H9 (cell line): ENCODE data around the gene WBP1L. TPM values are rescaled to one million over a fixed set of nuclear protein-coding genes. Genes with fewer than 3 reads are reported as not detected.

ENCODE experiments used
- DNase-seq: peaks from one replicate; pipeline ENCODE4 v3.0.0-alpha.2; 2017
- H2AFZ ChIP-seq: one replicate; pipeline ENCODE4 v1.6.1; 2013; ENCODE audit warnings: mild to moderate bottlenecking, low read length, control low read depth, moderate library complexity
- H2AK5ac ChIP-seq: 2 replicates; pipeline ENCODE4 v1.6.1; 2013; ENCODE audit warnings: low read length, control low read depth, mixed read lengths; ENCODE audit not compliant: insufficient read length
- H2BK120ac ChIP-seq: one replicate; pipeline ENCODE4 v1.6.1; 2013; ENCODE audit warnings: low read depth, mild to moderate bottlenecking, low read length, control low read depth, inconsistent platforms; ENCODE audit not compliant: poor library complexity, severe bottlenecking
- H2BK12ac ChIP-seq: 2 replicates; pipeline ENCODE4 v1.6.1; 2013; ENCODE audit warnings: low read length, control low read depth, mixed read lengths, low read depth; ENCODE audit not compliant: insufficient read length
- H2BK15ac ChIP-seq: 2 replicates; pipeline ENCODE4 v1.6.1; 2013; ENCODE audit warnings: low read depth, low read length, control low read depth
- H2BK20ac ChIP-seq: one replicate; pipeline ENCODE4 v1.6.1; 2013; ENCODE audit warnings: low read depth, mild to moderate bottlenecking, low read length, control low read depth, inconsistent platforms; ENCODE audit not compliant: poor library complexity, severe bottlenecking
- H2BK5ac ChIP-seq: 2 replicates; pipeline ENCODE4 v1.6.1; 2013; ENCODE audit warnings: low read length, control low read depth, mixed read lengths; ENCODE audit not compliant: insufficient read length
- H3K14ac ChIP-seq: 2 replicates; pipeline ENCODE4 v1.6.1; 2013; ENCODE audit warnings: low read length, control low read depth; ENCODE audit not compliant: insufficient read depth
- H3K18ac ChIP-seq: 2 replicates; pipeline ENCODE4 v1.6.1; 2013; ENCODE audit warnings: low read depth, mild to moderate bottlenecking, mixed read lengths, low read length, control low read depth; ENCODE audit not compliant: insufficient read length
- H3K23ac ChIP-seq: 2 replicates; pipeline ENCODE4 v1.6.1; 2013; ENCODE audit warnings: low read length, control low read depth, mixed read lengths, low read depth; ENCODE audit not compliant: insufficient read length
- H3K23me2 ChIP-seq: 2 replicates; pipeline ENCODE4 v1.6.1; 2013; ENCODE audit warnings: low read depth, mild to moderate bottlenecking, mixed read lengths, low read length, control low read depth; ENCODE audit not compliant: insufficient read length, poor library complexity, severe bottlenecking
- H3K27ac ChIP-seq: 2 replicates; pipeline ENCODE4 v1.5.1; 2013; ENCODE audit warnings: low read length, control low read depth, mixed read lengths, low read depth; ENCODE audit not compliant: insufficient read length
- H3K27me3 ChIP-seq: 2 replicates; pipeline ENCODE4 v1.6.1; 2013; ENCODE audit warnings: low read length, control low read depth, inconsistent platforms; ENCODE audit not compliant: insufficient read depth
- H3K4ac ChIP-seq: 2 replicates; pipeline ENCODE4 v1.6.1; 2013; ENCODE audit warnings: low read depth, mild to moderate bottlenecking, control low read depth, inconsistent platforms, low read length, moderate library complexity
- H3K4me1 ChIP-seq: 2 replicates; pipeline ENCODE4 v1.6.1; 2013; ENCODE audit warnings: low read length, control low read depth, inconsistent platforms; ENCODE audit not compliant: insufficient read depth
- H3K4me2 ChIP-seq: 2 replicates; pipeline ENCODE4 v1.6.1; 2013; ENCODE audit warnings: low read length, control low read depth, mixed read lengths; ENCODE audit not compliant: insufficient read length, insufficient read depth
- H3K56ac ChIP-seq: 2 replicates; pipeline ENCODE4 v1.6.1; 2013; ENCODE audit warnings: low read depth, mild to moderate bottlenecking, mixed read lengths, low read length, control low read depth; ENCODE audit not compliant: insufficient read length
- H3K79me1 ChIP-seq: 2 replicates; pipeline ENCODE4 v1.6.1; 2013; ENCODE audit warnings: low read depth, mild to moderate bottlenecking, moderate library complexity, low read length, control low read depth, inconsistent platforms; ENCODE audit not compliant: insufficient read depth, poor library complexity, severe bottlenecking
- H3K79me2 ChIP-seq: 2 replicates; pipeline ENCODE4 v1.6.1; 2013; ENCODE audit warnings: low read length, control low read depth, inconsistent platforms; ENCODE audit not compliant: insufficient read depth
- H3K9ac ChIP-seq: 2 replicates; pipeline ENCODE4 v1.6.1; 2013; ENCODE audit warnings: low read length, control low read depth, mixed read lengths; ENCODE audit not compliant: insufficient read length; ENCODE audit errors: extremely low read depth
- H3K9me3 ChIP-seq: one replicate; pipeline ENCODE4 v1.6.1; 2013; ENCODE audit warnings: low read depth, low read length, inconsistent platforms; ENCODE audit not compliant: control insufficient read depth
- H3T11ph ChIP-seq: one replicate; pipeline ENCODE4 v1.6.1; 2013; ENCODE audit warnings: mild to moderate bottlenecking, low read length, control low read depth, inconsistent platforms
- H4K20me1 ChIP-seq: one replicate; pipeline ENCODE4 v1.6.1; 2013; ENCODE audit not compliant: control insufficient read depth, insufficient read length, insufficient read depth
- H4K5ac ChIP-seq: 2 replicates; pipeline ENCODE4 v1.6.1; 2013; ENCODE audit warnings: low read depth, mild to moderate bottlenecking, mixed read lengths, low read length, control low read depth; ENCODE audit not compliant: insufficient read length
- H4K8ac ChIP-seq: replicated peaks from 2 replicates; pipeline ENCODE4 v1.6.1; 2013; ENCODE audit warnings: low read length, control low read depth, mixed read lengths, low read depth; ENCODE audit not compliant: insufficient read length
- H4K91ac ChIP-seq: 2 replicates; pipeline ENCODE4 v1.6.1; 2013; ENCODE audit warnings: low read depth, mild to moderate bottlenecking, moderate library complexity, mixed read lengths, low read length, control low read depth; ENCODE audit not compliant: insufficient read length
- H3K27ac Mint-ChIP-seq, 3 experiments: 2 replicates in 2 of 3; 3 replicates in 1 of 3; pipeline ENCODE4 v1.8.0; 2020 to 2021; ENCODE audit warnings: mixed read lengths in 3 of 3, mild to moderate bottlenecking in 1 of 3, moderate library complexity in 1 of 3
- H3K27me3 Mint-ChIP-seq: 2 replicates; pipeline ENCODE4 v1.8.0; 2021; ENCODE audit warnings: low read depth, mild to moderate bottlenecking, moderate library complexity, mixed read lengths
- H3K36me3 Mint-ChIP-seq, 3 experiments: 2 replicates in 2 of 3; 3 replicates in 1 of 3; pipeline ENCODE4 v1.8.0; 2020 to 2021; ENCODE audit warnings: low read depth in 3 of 3, mixed read lengths in 3 of 3; ENCODE audit not compliant: insufficient read depth in 1 of 3
- H3K4me1 Mint-ChIP-seq, 2 experiments: 2 replicates each; pipeline ENCODE4 v1.8.0; 2020; ENCODE audit warnings: mixed read lengths in 2 of 2
- H3K4me3 Mint-ChIP-seq, 2 experiments: 2 replicates in 1 of 2; 3 replicates in 1 of 2; pipeline ENCODE4 v1.8.0; 2020 to 2021; ENCODE audit warnings: mild to moderate bottlenecking in 2 of 2, mixed read lengths in 2 of 2, moderate library complexity in 1 of 2
- H3K9me3 Mint-ChIP-seq, 2 experiments: 2 replicates in 1 of 2; 3 replicates in 1 of 2; pipeline ENCODE4 v1.8.0; 2020; ENCODE audit warnings: mild to moderate bottlenecking in 2 of 2, mixed read lengths in 2 of 2, moderate library complexity in 1 of 2
- CTCF ChIP-seq: fragments of 200-600 bp; sonication (generic); conservative IDR thresholded peaks from 3 replicates; pipeline ENCODE4 v1.8.0; 2021; ENCODE audit warnings: antibody characterized with exemption, mild to moderate bottlenecking
- WGBS: extraction: QIAGEN DNeasy Blood & Tissue Kit; methylation state at CpG from one replicate; pipeline ENCODE4 v1.1.7; 2013; ENCODE audit warnings: missing lambda C conversion rate, low lambda C conversion rate, mixed read lengths; ENCODE audit not compliant: insufficient read length; ENCODE audit errors: extremely low coverage; 5-methylcytosine and 5-hydroxymethylcytosine counted together
- total RNA-seq: library from RNA; stranded (reverse); gene quantifications from 2 replicates; pipeline ENCODE4 v1.2.1, GENCODE V29; 2021

The WBP1L gene
- total RNA-seq, 1 experiment from 2014 or later = 23.8 TPM

- Histone ChIP-seq H2AFZ (no peak overlapping the region), H3K4ac (no peak overlapping the region), H3K23me2 (no peaks in the 10 kb centered on the region), H2BK5ac (no peak overlapping the region), H3K9me3 (peaks cover 4% of the 10 kb centered on the region), H3K56ac (no peak overlapping the region), H4K20me1 (peaks cover 3% of the 10 kb centered on the region), H3K79me1 (no peaks in the 10 kb centered on the region), H3K18ac (no peak overlapping the region), H3K4me1 (peaks cover 19% of the 10 kb centered on the region; the same call in 1 of the 2 replicates), H4K5ac (no peak overlapping the region), H2BK12ac (no peak overlapping the region), H3K79me2 (no peaks in the 10 kb centered on the region), H3K4me2 (no peak overlapping the region), H3K23ac (no peak overlapping the region), H4K91ac (no peak overlapping the region), H2BK120ac (no peak overlapping the region), H3K9ac (no peak overlapping the region), H2BK20ac (no peak overlapping the region), H3K27me3 (no peaks in the 10 kb centered on the region), H2AK5ac (peak overlapping the region; percentile 28), H4K8ac (no peak overlapping the region), H3K27ac (no peak overlapping the region), H3K14ac (no peak overlapping the region), H3T11ph (no peak overlapping the region), H2BK15ac (no peak overlapping the region; the same call in 1 of the 2 replicates)
- no CpG with 5 or more reads among the region's 2 CpGs for WGBS
- peaks cover 5 to 13% (median 7%) of the 10 kb centered on the region in 3 experiments for H3K36me3 Mint-ChIP-seq
- TF ChIP-seq CTCF = no peak
- H3K9me3 Mint-ChIP-seq = peaks cover 5% of the 10 kb centered on the region in 2 experiments; a peak in 4 of 5 replicates
- no peaks in the 10 kb centered on the region; the same call in 1 of the 2 replicates for H3K27me3 Mint-ChIP-seq
- DNase-seq = no peak
- H3K4me1 Mint-ChIP-seq = peaks cover 45 to 56% of the 10 kb centered on the region in 2 experiments
- peak overlapping the region in 2 of 3 experiments; percentile 50 to 54; a peak in 2 of 7 replicates for H3K27ac Mint-ChIP-seq
- no peak overlapping the region for H3K4me3 Mint-ChIP-seq
Measured at GRCh38 chr10:102804382-102805055, 60.8 kb downstream of the WBP1L start.
